Natural killer cell (primary cell): ENCODE data around the gene EHBP1L1. TPM values are rescaled to one million over a fixed set of nuclear protein-coding genes. Genes with fewer than 3 reads are reported as not detected.
"Not testable (repeated sequence)": the region's sequence is repeated elsewhere in the genome, so short reads cannot be mapped to it uniquely, and the experiment has no call there.

Experiments
- ATAC-seq, 3 donors: fragments of 150-1000 bp in 2 of 3; fragments of 200-7000 bp in 1 of 3; cut with Tn5 transposase; 1 replicate in 1 of 3; 2 replicates in 2 of 3; pipeline ENCODE4 v1.10.0; 2021; ENCODE audit warnings: mild to moderate bottlenecking in 2 of 3, moderate library complexity in 2 of 3
- DNase-seq, 2 donors: peaks; one replicate each; pipeline versions ENCODE4 v3.0.0 to v3.0.0-alpha.2; 2013 to 2021; ENCODE audit warnings: mixed read lengths in 1 of 2
- H3K27ac ChIP-seq: one replicate; pipeline ENCODE4 v1.5.1; 2013; ENCODE audit warnings: mild to moderate bottlenecking, low read length
- H3K27me3 ChIP-seq: one replicate; pipeline ENCODE4 v1.6.1; 2013; ENCODE audit warnings: low read length; ENCODE audit not compliant: control insufficient read depth, insufficient read depth
- H3K36me3 ChIP-seq: one replicate; pipeline ENCODE4 v1.6.1; 2013; ENCODE audit warnings: low read length; ENCODE audit not compliant: control insufficient read depth, insufficient read depth
- H3K4me1 ChIP-seq: one replicate; pipeline ENCODE4 v1.6.1; 2013; ENCODE audit warnings: low read length; ENCODE audit not compliant: control insufficient read depth, insufficient read depth
- H3K4me3 ChIP-seq: one replicate; pipeline ENCODE4 v1.5.1; 2013; ENCODE audit warnings: low read length
- H3K9me3 ChIP-seq: one replicate; pipeline ENCODE4 v1.6.1; 2013; ENCODE audit warnings: low read length; ENCODE audit not compliant: control insufficient read depth, insufficient read depth
- H3K27ac Mint-ChIP-seq, 2 donors: one replicate each; pipeline ENCODE4 v1.8.0; 2022; ENCODE audit warnings: mild to moderate bottlenecking in 2 of 2, mixed read lengths in 2 of 2, moderate library complexity in 1 of 2
- H3K27me3 Mint-ChIP-seq, 2 donors: one replicate each; pipeline ENCODE4 v1.8.0; 2022; ENCODE audit warnings: low read depth in 2 of 2, mixed read lengths in 2 of 2
- H3K36me3 Mint-ChIP-seq: one replicate; pipeline ENCODE4 v1.8.0; 2022; ENCODE audit warnings: mixed read lengths
- H3K4me1 Mint-ChIP-seq, 2 donors: one replicate each; pipeline ENCODE4 v1.8.0; 2022; ENCODE audit warnings: mixed read lengths in 2 of 2
- H3K4me3 Mint-ChIP-seq: one replicate; pipeline ENCODE4 v1.8.0; 2022; ENCODE audit warnings: mild to moderate bottlenecking, moderate library complexity, mixed read lengths
- H3K9me3 Mint-ChIP-seq, 2 donors: one replicate each; pipeline ENCODE4 v1.8.0; 2022; ENCODE audit warnings: mixed read lengths in 2 of 2
- CTCF ChIP-seq: fragments of 200-600 bp; IDR thresholded peaks from one replicate; pipeline ENCODE4 v1.8.0; 2022; ENCODE audit warnings: antibody characterized with exemption
- WGBS: methylation state at CpG from one replicate; pipeline ENCODE4 v1.1.7; 2013; ENCODE audit warnings: missing lambda C conversion rate; ENCODE audit not compliant: insufficient coverage; 5-methylcytosine and 5-hydroxymethylcytosine counted together
- intact Hi-C: fragments of 100-400 bp; cut with micrococcal nuclease; formaldehyde crosslinking; loops from one replicate; pipeline ENCODE4 v1.14.2; 2022
- total RNA-seq, 4 donors: library from RNA; stranded (reverse); fragments of 120-200 nt in 1 of 4; gene quantifications; one replicate each; pipeline versions ENCODE4 v1.2.3 to v1.2.4, GENCODE V29; 2013 to 2022

The EHBP1L1 gene
- total RNA-seq, 3 donors from 2014 or later (not counting 1 experiment from before 2014, with no cell fraction given): 129 to 137 (median 135) TPM

- Mint-ChIP-seq H3K4me1 (peaks cover 17 to 47% of the 10 kb centered on the region in 2 donors), H3K27me3 (no peaks in the 10 kb centered on the region), H3K27ac (peak overlapping the region; percentile 99), H3K9me3 (no peaks in the 10 kb centered on the region), H3K36me3 (no peaks in the 10 kb centered on the region), H3K4me3 (no peak overlapping the region)
- intact Hi-C loops: no loop called here
- H3K4me1 ChIP-seq: peaks cover 63% of the 10 kb centered on the region
- H3K27ac ChIP-seq: peak overlapping the region; percentile 22
- TF ChIP-seq CTCF: no peak
- no peak overlapping the region for H3K4me3 ChIP-seq
- H3K9me3 ChIP-seq: no peaks in the 10 kb centered on the region
- peaks cover 3% of the 10 kb centered on the region for H3K36me3 ChIP-seq
- WGBS: over 99% methylated on average over 4 of the region's 4 CpGs
- ATAC-seq (no peak), DNase-seq (no peak)
- no peaks in the 10 kb centered on the region for H3K27me3 ChIP-seq
Observed at GRCh38 chr11:65563601-65564000, 12.3 kb upstream of the EHBP1L1 start.

GRCh38 chr11:65564879-65565559 lies 10.8 kb upstream of the EHBP1L1 start:
- Mint-ChIP-seq H3K4me1 (peaks cover 31 to 54% of the 10 kb centered on the region in 2 donors), H3K4me3 (peak overlapping the region; percentile 78), H3K27ac (peak overlapping the region; percentile 99)
- H3K27me3 ChIP-seq, H3K36me3 ChIP-seq, H3K27me3 Mint-ChIP-seq, H3K4me3 ChIP-seq, H3K9me3 ChIP-seq, intact Hi-C loops, H3K9me3 Mint-ChIP-seq, H3K36me3 Mint-ChIP-seq: not testable (repeated sequence)
- DNase-seq: peak in 1 of 2 donors; percentile 55
- H3K4me1 ChIP-seq: peaks cover 65% of the 10 kb centered on the region
- WGBS: 58% methylated on average over 12 of the region's 12 CpGs
- ATAC-seq: peak in 1 of 3 donors; percentile 7
- H3K27ac ChIP-seq: peak overlapping the region; percentile 98

GRCh38 chr11:65565624-65566453 lies 10.0 kb upstream of the EHBP1L1 start:
- Mint-ChIP-seq H3K36me3 (no peaks in the 10 kb centered on the region), H3K9me3 (no peaks in the 10 kb centered on the region), H3K27ac (peak overlapping the region; percentile 99), H3K4me3 (peak overlapping the region; percentile 78), H3K4me1 (peaks cover 40 to 55% of the 10 kb centered on the region in 2 donors), H3K27me3 (no peaks in the 10 kb centered on the region)
- no peaks in the 10 kb centered on the region for H3K9me3 ChIP-seq
- peaks cover 5% of the 10 kb centered on the region for H3K36me3 ChIP-seq
- H3K4me3 ChIP-seq: no peak overlapping the region
- peak; percentile 53 to 58 (median 55) for ATAC-seq
- intact Hi-C loops: loop anchor here (1.0 kb wide), 1 partner anchor 26 kb away; no protein-coding TSS in a partner anchor
- peaks cover 69% of the 10 kb centered on the region for H3K4me1 ChIP-seq
- WGBS: 63% methylated on average over 5 of the region's 7 CpGs
- TF ChIP-seq CTCF: no peak
- no peaks in the 10 kb centered on the region for H3K27me3 ChIP-seq
- DNase-seq: peak; percentile 70 to 78
- peak overlapping the region; percentile 98 for H3K27ac ChIP-seq
